ENCODE results near the gene GATD1.

- TF ChIP-seq EZH2 (IDR thresholded peaks at IDR 0.05; ENCODE audit: borderline replicate concordance, low read length) = no peak
- TF ChIP-seq, protein P1, sequence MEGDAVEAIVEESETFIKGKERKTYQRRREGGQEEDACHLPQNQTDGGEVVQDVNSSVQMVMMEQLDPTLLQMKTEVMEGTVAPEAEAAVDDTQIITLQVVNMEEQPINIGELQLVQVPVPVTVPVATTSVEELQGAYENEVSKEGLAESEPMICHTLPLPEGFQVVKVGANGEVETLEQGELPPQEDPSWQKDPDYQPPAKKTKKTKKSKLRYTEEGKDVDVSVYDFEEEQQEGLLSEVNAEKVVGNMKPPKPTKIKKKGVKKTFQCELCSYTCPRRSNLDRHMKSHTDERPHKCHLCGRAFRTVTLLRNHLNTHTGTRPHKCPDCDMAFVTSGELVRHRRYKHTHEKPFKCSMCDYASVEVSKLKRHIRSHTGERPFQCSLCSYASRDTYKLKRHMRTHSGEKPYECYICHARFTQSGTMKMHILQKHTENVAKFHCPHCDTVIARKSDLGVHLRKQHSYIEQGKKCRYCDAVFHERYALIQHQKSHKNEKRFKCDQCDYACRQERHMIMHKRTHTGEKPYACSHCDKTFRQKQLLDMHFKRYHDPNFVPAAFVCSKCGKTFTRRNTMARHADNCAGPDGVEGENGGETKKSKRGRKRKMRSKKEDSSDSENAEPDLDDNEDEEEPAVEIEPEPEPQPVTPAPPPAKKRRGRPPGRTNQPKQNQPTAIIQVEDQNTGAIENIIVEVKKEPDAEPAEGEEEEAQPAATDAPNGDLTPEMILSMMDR (conservative IDR thresholded peaks at IDR 0.05 in 1 of 2, IDR thresholded peaks at IDR 0.05 in 1 of 2; ENCODE audit: extremely low read depth in 1 of 2, insufficient read depth in 1 of 2, low read depth in 1 of 2, low read length in 2 of 2) = no peak
Measured at GRCh38 chr11:761526-762108, 15.7 kb downstream of the GATD1 start.
